Measurements from ENCODE around the gene EPN1. TPM values are rescaled to one million over a fixed set of nuclear protein-coding genes. Genes with fewer than 3 reads are reported as not detected.

The EPN1 gene
- total and polyA plus RNA-seq, 2 donors (not counting 1 experiment from before 2014, with no cell fraction given): 47.1 to 48.6 TPM

GRCh38 chr19:55644191-55644833 lies 30.7 kb upstream of the EPN1 start:
- peak overlapping the region; percentile 51 for H3K27ac ChIP-seq (ENCODE audit: insufficient read depth, low read length)
- peaks cover 16% of the 10 kb centered on the region for H3K4me1 ChIP-seq (ENCODE audit: control insufficient read depth, extremely low read depth, insufficient read depth, low read length)
- H3K4me2 ChIP-seq (ENCODE audit: extremely low read depth, insufficient read depth, low read length): peak overlapping the region; percentile 55
- no peaks in the 10 kb centered on the region for H4K20me1 ChIP-seq (ENCODE audit: control insufficient read depth, extremely low read depth, insufficient read depth, low read length)
- H3K9me3 ChIP-seq (ENCODE audit: control insufficient read depth, insufficient read depth, low read depth, low read length): no peaks in the 10 kb centered on the region
- H3K27me3 ChIP-seq (ENCODE audit: control insufficient read depth, insufficient read depth, low read length): no peaks in the 10 kb centered on the region
- peak overlapping the region; percentile 74 for H3K9ac ChIP-seq (ENCODE audit: insufficient read depth, low read length)
- peaks cover 30% of the 10 kb centered on the region for H3K79me2 ChIP-seq (ENCODE audit: control insufficient read depth, insufficient read depth, low read length)
- no peak for TF ChIP-seq CTCF (conservative IDR thresholded peaks at IDR 0.05 in 1 of 2, IDR thresholded peaks at IDR 0.05 in 1 of 2; ENCODE audit: low read depth in 1 of 2, low read length in 2 of 2)
- no peak for TF ChIP-seq EZH2 (IDR thresholded peaks at IDR 0.05; ENCODE audit: low read length, missing control alignments)
- H3K4me3 ChIP-seq (replicated peaks in 1 of 4; ENCODE audit: control extremely low read depth in 1 of 4, insufficient read depth in 1 of 4, low read depth in 3 of 4, low read length in 4 of 4): peak overlapping the region; percentile 81 to 87 (median 85)
- H2AFZ ChIP-seq (ENCODE audit: low read length): no peak overlapping the region
- peaks cover 12% of the 10 kb centered on the region for H3K36me3 ChIP-seq (ENCODE audit: control insufficient read depth, insufficient read depth, low read length)
- no peak for DNase-seq (ENCODE audit: low read depth in 2 of 2)

GRCh38 chr19:55644842-55645511 lies 30.0 kb upstream of the EPN1 start:
- no peaks in the 10 kb centered on the region for H3K9me3 ChIP-seq (ENCODE audit: control insufficient read depth, insufficient read depth, low read depth, low read length)
- H3K9ac ChIP-seq (ENCODE audit: insufficient read depth, low read length): no peak overlapping the region
- H3K27me3 ChIP-seq (ENCODE audit: control insufficient read depth, insufficient read depth, low read length): no peaks in the 10 kb centered on the region
- no peaks in the 10 kb centered on the region for H4K20me1 ChIP-seq (ENCODE audit: control insufficient read depth, extremely low read depth, insufficient read depth, low read length)
- DNase-seq (ENCODE audit: low read depth in 2 of 2): no peak
- no peak overlapping the region for H3K27ac ChIP-seq (ENCODE audit: insufficient read depth, low read length)
- TF ChIP-seq EZH2 (IDR thresholded peaks at IDR 0.05; ENCODE audit: low read length, missing control alignments) (no peak), CTCF (conservative IDR thresholded peaks at IDR 0.05 in 1 of 2, IDR thresholded peaks at IDR 0.05 in 1 of 2; ENCODE audit: low read depth in 1 of 2, low read length in 2 of 2) (no peak)
- peaks cover 30% of the 10 kb centered on the region for H3K79me2 ChIP-seq (ENCODE audit: control insufficient read depth, insufficient read depth, low read length)
- peaks cover 12% of the 10 kb centered on the region for H3K36me3 ChIP-seq (ENCODE audit: control insufficient read depth, insufficient read depth, low read length)
- peak overlapping the region; percentile 55 for H3K4me2 ChIP-seq (ENCODE audit: extremely low read depth, insufficient read depth, low read length)
- no peak overlapping the region for H2AFZ ChIP-seq (ENCODE audit: low read length)
- H3K4me3 ChIP-seq (replicated peaks in 1 of 4; ENCODE audit: control extremely low read depth in 1 of 4, insufficient read depth in 1 of 4, low read depth in 3 of 4, low read length in 4 of 4): peak overlapping the region in 3 of 4 experiments; percentile 81 to 87 (median 84)
- H3K4me1 ChIP-seq (ENCODE audit: control insufficient read depth, extremely low read depth, insufficient read depth, low read length): peaks cover 16% of the 10 kb centered on the region

GRCh38 chr19:55645512-55645881 lies 29.5 kb upstream of the EPN1 start:
- no peaks in the 10 kb centered on the region for H3K9me3 ChIP-seq (ENCODE audit: control insufficient read depth, insufficient read depth, low read depth, low read length)
- no peak overlapping the region for H3K4me3 ChIP-seq (replicated peaks in 1 of 4; ENCODE audit: control extremely low read depth in 1 of 4, insufficient read depth in 1 of 4, low read depth in 3 of 4, low read length in 4 of 4)
- no peak overlapping the region for H3K4me2 ChIP-seq (ENCODE audit: extremely low read depth, insufficient read depth, low read length)
- no peak overlapping the region for H2AFZ ChIP-seq (ENCODE audit: low read length)
- peaks cover 12% of the 10 kb centered on the region for H3K36me3 ChIP-seq (ENCODE audit: control insufficient read depth, insufficient read depth, low read length)
- H3K27me3 ChIP-seq (ENCODE audit: control insufficient read depth, insufficient read depth, low read length): no peaks in the 10 kb centered on the region
- H3K4me1 ChIP-seq (ENCODE audit: control insufficient read depth, extremely low read depth, insufficient read depth, low read length): peaks cover 11% of the 10 kb centered on the region
- no peak for TF ChIP-seq EZH2 (IDR thresholded peaks at IDR 0.05; ENCODE audit: low read length, missing control alignments)
- TF ChIP-seq CTCF (conservative IDR thresholded peaks at IDR 0.05 in 1 of 2, IDR thresholded peaks at IDR 0.05 in 1 of 2; ENCODE audit: low read depth in 1 of 2, low read length in 2 of 2): no peak
- H3K79me2 ChIP-seq (ENCODE audit: control insufficient read depth, insufficient read depth, low read length): peaks cover 30% of the 10 kb centered on the region
- H3K9ac ChIP-seq (ENCODE audit: insufficient read depth, low read length): no peak overlapping the region
- H3K27ac ChIP-seq (ENCODE audit: insufficient read depth, low read length): no peak overlapping the region
- H4K20me1 ChIP-seq (ENCODE audit: control insufficient read depth, extremely low read depth, insufficient read depth, low read length): no peaks in the 10 kb centered on the region
- DNase-seq (ENCODE audit: low read depth in 2 of 2): no peak

All from fibroblast of lung (primary cell).